ENCODE data around the gene SPINT4. TPM values are rescaled to one million over a fixed set of nuclear protein-coding genes. Genes with fewer than 3 reads are reported as not detected.

The SPINT4 gene
- total RNA-seq, 6 experiments from 2014 or later = not detected

- H3K36me3 ChIP-seq = no peaks in the 10 kb centered on the region
- no peak overlapping the region for H3K4me3 ChIP-seq
- H3K9me3 ChIP-seq = no peaks in the 10 kb centered on the region
- TF ChIP-seq CTCF (IDR thresholded peaks at IDR 0.05) = no peak
- TF ChIP-seq POLR2A (IDR thresholded peaks at IDR 0.05) = no peak
- no peak overlapping the region for H3K27ac ChIP-seq
- DNase-seq (peak; percentile 32 to 67 (median 59)), ATAC-seq (peak; percentile 79 to 95 (median 88))
- intact Hi-C loops (cut with DNase I) = no loop called here
- no peaks in the 10 kb centered on the region for H3K27me3 ChIP-seq
- peaks cover 0 to 7% (median 0%) of the 10 kb centered on the region in 4 donors for H3K4me1 ChIP-seq
These were observed 3.0 kb downstream of the SPINT4 start for GRCh38 chr20:45725134-45725533.

GRCh38 chr20:45727044-45727443 lies 4.9 kb downstream of the SPINT4 start:
- TF ChIP-seq POLR2A (IDR thresholded peaks at IDR 0.05) = no peak
- TF ChIP-seq CTCF (IDR thresholded peaks at IDR 0.05) = no peak
- DNase-seq = no peak
- intact Hi-C loops (cut with DNase I) = no loop called here
- Histone ChIP-seq H3K4me3 (no peak overlapping the region), H3K9me3 (no peaks in the 10 kb centered on the region), H3K4me1 (peaks cover 0 to 7% (median 0%) of the 10 kb centered on the region in 4 donors), H3K27ac (no peak overlapping the region), H3K27me3 (peaks cover 0 to 3% of the 10 kb centered on the region in 2 donors), H3K36me3 (no peaks in the 10 kb centered on the region)
- ATAC-seq = no peak
- WGBS (ENCODE audit: insufficient coverage, low coverage, low lambda C conversion rate, missing lambda C conversion rate) = 34% methylated on average over 2 of the region's 2 CpGs

- H3K27me3 ChIP-seq = peaks cover 0 to 3% of the 10 kb centered on the region in 2 donors
- no peak for ATAC-seq
- no peak overlapping the region for H3K27ac ChIP-seq
- no peaks in the 10 kb centered on the region for H3K4me1 ChIP-seq
- TF ChIP-seq POLR2A (IDR thresholded peaks at IDR 0.05) (no peak), CTCF (IDR thresholded peaks at IDR 0.05) (no peak)
- intact Hi-C loops (cut with DNase I) = no loop called here
- no peak overlapping the region for H3K4me3 ChIP-seq
- no peaks in the 10 kb centered on the region for H3K9me3 ChIP-seq
- H3K36me3 ChIP-seq = no peaks in the 10 kb centered on the region
- DNase-seq = no peak
These were observed 10.1 kb downstream of the SPINT4 start for GRCh38 chr20:45732199-45732598.

GRCh38 chr20:45735552-45735951 lies 13.4 kb downstream of the SPINT4 start:
- no peak for TF ChIP-seq CTCF (IDR thresholded peaks at IDR 0.05)
- no peak for TF ChIP-seq POLR2A (IDR thresholded peaks at IDR 0.05)
- DNase-seq = no peak
- H3K4me1 ChIP-seq = no peaks in the 10 kb centered on the region
- ATAC-seq = no peak
- no CpG with 5 or more reads among the region's 8 CpGs for WGBS (ENCODE audit: insufficient coverage, low coverage, low lambda C conversion rate, missing lambda C conversion rate)
- intact Hi-C loops (cut with DNase I) = no loop called here
- no peaks in the 10 kb centered on the region for H3K9me3 ChIP-seq
- no peaks in the 10 kb centered on the region for H3K36me3 ChIP-seq
- no peak overlapping the region for H3K4me3 ChIP-seq
- peaks cover 0 to 3% of the 10 kb centered on the region in 2 donors for H3K27me3 ChIP-seq
- H3K27ac ChIP-seq = no peak overlapping the region

- H3K9me3 ChIP-seq = no peaks in the 10 kb centered on the region
- ATAC-seq (no peak), DNase-seq (no peak)
- H3K4me3 ChIP-seq = no peak overlapping the region
- no peak overlapping the region for H3K27ac ChIP-seq
- no peaks in the 10 kb centered on the region for H3K36me3 ChIP-seq
- no peak for TF ChIP-seq CTCF (IDR thresholded peaks at IDR 0.05)
- no peak for TF ChIP-seq POLR2A (IDR thresholded peaks at IDR 0.05)
- intact Hi-C loops (cut with DNase I) = no loop called here
- no CpG with 5 or more reads among the region's 23 CpGs for WGBS (ENCODE audit: insufficient coverage, low coverage, low lambda C conversion rate, missing lambda C conversion rate)
- peaks cover 0 to 3% of the 10 kb centered on the region in 2 donors for H3K27me3 ChIP-seq
- H3K4me1 ChIP-seq = no peaks in the 10 kb centered on the region
These were observed 13.8 kb downstream of the SPINT4 start for GRCh38 chr20:45735988-45736387.
